GM19240 (cell line): ENCODE data around the gene OR10H3.
"Not testable (repeated sequence)": the region's sequence is repeated elsewhere in the genome, so short reads cannot be mapped to it uniquely, and the experiment has no call there.

ENCODE experiments used
- DNase-seq: peaks from one replicate; pipeline ENCODE4 v3.0.0; 2011; ENCODE audit warnings: low spot score; ENCODE audit not compliant: insufficient read length

Gene OR10H3

GRCh38 chr19:15776991-15777970 lies 39.5 kb downstream of the OR10H3 start:
- no peak for DNase-seq

GRCh38 chr19:15779756-15780476 lies 42.1 kb downstream of the OR10H3 start:
- DNase-seq, result no peak

- no peak for DNase-seq
Observed at GRCh38 chr19:15780610-15781418, 43.0 kb downstream of the OR10H3 start.

GRCh38 chr19:15781661-15782060 lies 43.9 kb downstream of the OR10H3 start:
- no peak for DNase-seq

- no peak for DNase-seq
Observed at GRCh38 chr19:15782211-15782610, 44.4 kb downstream of the OR10H3 start.

- DNase-seq, result not testable (repeated sequence)
Observed at GRCh38 chr19:15782896-15783295, 45.1 kb downstream of the OR10H3 start.

- DNase-seq, result no peak
Observed at GRCh38 chr19:15787611-15788155, 49.9 kb downstream of the OR10H3 start, which contains the start of gene OR10H5. OR10H5 (plus strand) TSS chr19:15787661; CDS start chr19:15794049, 6,388 bp downstream.

- no peak for DNase-seq
Observed at GRCh38 chr19:15788594-15789270, 50.9 kb downstream of the OR10H3 start.

- no peak for DNase-seq
Observed at GRCh38 chr19:15790096-15790495, 52.3 kb downstream of the OR10H3 start.
